GM18520 (cell line): Measurements from ENCODE around the gene STAT3.
"Not testable (repeated sequence)": the region's sequence is repeated elsewhere in the genome, so short reads cannot be mapped to it uniquely, and the experiment has no call there.

ENCODE experiments used
- ATAC-seq: cut with Tn5 transposase; IDR thresholded peaks from one replicate; pipeline ENCODE4 v1.9.1; 2021; ENCODE audit not compliant: unreplicated experiment

The STAT3 gene

DNA sequence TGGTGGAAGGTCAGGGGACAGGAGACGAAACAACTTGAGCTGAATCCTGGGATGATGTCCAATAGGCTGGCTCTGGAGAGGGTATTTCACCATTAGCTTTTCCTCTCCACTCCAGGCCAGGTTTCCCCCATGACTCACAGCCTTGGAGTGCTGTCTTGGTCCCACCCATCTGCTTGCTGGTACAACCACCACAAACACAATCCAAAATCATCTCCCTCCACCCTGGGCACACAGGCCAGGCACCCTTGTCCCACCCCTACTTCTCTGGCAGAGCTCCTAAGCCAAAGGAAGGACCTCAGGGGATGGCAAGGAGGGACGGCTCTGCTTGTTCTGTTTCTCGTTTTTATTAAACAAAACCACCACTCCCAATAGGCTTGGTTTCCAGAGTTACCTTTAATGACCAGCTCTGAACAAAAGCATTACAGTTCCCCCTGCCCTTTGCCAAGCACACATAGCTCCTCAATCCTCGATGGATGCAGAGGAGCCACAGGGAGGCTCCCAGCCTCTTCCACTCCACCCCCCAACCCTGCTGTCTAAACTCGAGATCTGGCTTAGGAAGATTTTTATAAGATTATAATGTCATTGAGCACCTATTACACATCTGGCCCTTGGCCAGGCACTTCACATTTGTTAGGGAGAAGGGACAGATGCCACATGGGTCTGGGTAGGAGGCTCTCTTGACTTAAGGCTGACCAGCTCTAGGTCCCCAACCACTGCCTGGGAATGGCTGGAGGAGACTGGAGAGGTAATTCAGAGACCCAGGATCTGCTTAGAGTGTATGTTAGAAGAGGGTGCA lies 21.5 kb upstream of the STAT3 start:
- no peak for ATAC-seq

- no peak for ATAC-seq
These were observed 19.8 kb upstream of the STAT3 start for GRCh38 chr17:42408061-42408460.

GRCh38 chr17:42407289-42407836 lies 19.1 kb upstream of the STAT3 start:
- no peak for ATAC-seq

GRCh38 chr17:42406615-42407288 lies 18.5 kb upstream of the STAT3 start:
- ATAC-seq: no peak

GRCh38 chr17:42405963-42406495 lies 17.8 kb upstream of the STAT3 start:
- no peak for ATAC-seq

DNA sequence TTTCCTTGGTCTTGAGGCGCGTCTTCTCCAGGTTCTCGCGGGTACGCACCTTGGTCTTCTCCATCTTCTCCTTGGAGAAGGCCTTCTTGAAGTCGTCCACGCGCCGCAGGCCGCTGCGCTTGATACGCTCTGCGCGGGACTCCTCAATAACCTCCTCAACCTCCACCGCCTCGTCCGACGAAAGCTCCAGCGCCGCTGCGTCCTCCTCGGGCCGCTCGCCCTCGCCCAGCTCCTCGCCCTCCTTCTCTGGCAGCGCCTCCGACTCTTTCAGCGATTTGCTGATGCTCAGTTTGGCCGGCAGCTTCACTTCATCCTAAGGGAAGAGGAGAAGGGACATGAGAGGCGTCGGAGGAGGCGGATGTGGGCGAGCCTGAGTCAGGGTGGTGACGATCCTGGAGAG lies 16.8 kb upstream of the STAT3 start:
- no peak for ATAC-seq

GRCh38 chr17:42404326-42405055 lies 16.2 kb upstream of the STAT3 start:
- no peak for ATAC-seq

DNA sequence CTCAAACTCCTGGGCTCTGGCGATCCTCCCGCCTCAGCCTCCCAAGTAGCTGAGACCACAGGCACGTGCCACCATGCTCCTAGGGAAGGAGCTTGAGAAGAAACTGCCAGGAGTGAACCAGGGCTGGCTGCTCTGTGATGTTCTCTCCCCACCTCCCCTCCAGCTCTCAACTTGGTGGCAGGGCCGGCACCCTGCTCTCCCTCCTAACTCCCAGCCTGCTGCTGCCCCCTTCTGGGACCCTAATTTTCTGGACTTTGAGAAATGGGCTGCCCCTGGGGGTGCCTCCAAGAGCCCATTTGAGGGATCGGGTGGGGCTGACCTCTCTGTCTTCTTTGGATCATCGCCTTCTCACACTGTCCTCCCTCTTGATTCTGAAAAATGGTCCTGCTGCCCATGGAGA lies 14.9 kb upstream of the STAT3 start:
- ATAC-seq: no peak

- ATAC-seq: no peak
These were observed 13.9 kb upstream of the STAT3 start for GRCh38 chr17:42402117-42402516.

DNA sequence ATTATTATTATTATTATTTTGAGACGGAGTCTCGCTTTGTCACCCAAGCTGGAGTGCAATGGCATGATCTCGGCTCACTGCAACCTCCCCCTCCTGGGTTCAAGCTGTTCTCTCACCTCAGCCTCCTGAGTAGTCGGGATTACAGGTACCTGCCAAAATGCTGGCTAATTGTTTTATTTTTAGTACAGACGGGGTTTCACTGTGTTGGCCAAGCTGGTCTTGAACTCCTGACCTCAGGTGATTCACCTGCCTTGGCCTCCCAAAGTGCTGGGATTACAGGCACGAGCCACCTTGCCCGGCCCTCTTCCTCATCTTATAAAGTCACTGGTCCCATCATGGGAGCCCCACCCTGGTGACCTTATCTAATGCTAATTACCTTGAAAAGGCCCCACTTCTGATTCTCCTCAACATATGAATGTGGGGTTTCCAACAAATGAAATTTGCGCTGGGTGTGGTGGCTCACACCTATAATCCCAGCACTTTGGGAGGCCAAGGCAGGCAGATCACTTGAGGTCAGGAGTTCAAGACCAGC lies 12.7 kb upstream of the STAT3 start:
- ATAC-seq: not testable (repeated sequence)

- ATAC-seq: no peak
These were observed 12.0 kb upstream of the STAT3 start for GRCh38 chr17:42399948-42400843.

DNA sequence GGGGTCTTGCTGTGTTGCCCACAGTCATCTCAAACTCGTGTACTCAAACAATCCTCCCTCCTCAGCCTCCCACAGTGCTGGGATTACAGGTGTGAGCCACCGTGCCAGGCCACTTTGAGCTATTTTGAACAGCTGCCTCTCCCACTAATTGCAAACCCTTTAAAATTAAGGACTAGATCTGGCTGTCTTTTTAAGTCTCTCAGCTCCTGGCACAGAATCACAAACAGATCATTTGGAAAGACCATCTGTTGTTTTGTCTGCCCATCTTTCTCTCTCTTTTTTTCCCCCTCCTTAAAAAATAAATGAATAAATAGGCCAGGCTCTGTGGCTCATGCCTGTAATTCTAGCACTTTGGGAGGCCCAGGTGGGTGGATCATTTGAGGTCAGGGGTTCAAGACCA lies 10.9 kb upstream of the STAT3 start:
- ATAC-seq: no peak

DNA sequence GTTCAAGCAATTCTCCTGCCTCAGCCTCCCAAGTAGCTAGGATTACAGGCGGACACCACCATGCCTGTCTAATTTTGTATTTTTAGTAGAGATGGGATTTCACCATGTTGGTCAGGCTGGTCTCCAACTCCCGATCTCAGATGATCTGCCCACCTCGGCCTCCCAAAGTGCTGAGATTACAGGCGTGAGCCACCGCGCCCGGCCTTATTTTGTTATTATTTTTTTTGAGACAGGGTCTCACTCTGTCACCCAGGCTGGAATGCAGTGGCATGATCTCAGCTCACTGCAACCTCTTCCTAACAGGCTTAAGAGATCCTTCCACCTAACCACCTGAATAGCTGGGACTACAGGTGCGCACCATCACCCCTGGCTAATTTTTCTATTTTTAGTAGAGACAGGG lies 7.4 kb upstream of the STAT3 start:
- not testable (repeated sequence) for ATAC-seq

GRCh38 chr17:42394838-42395237 lies 6.6 kb upstream of the STAT3 start:
- ATAC-seq: no peak

DNA sequence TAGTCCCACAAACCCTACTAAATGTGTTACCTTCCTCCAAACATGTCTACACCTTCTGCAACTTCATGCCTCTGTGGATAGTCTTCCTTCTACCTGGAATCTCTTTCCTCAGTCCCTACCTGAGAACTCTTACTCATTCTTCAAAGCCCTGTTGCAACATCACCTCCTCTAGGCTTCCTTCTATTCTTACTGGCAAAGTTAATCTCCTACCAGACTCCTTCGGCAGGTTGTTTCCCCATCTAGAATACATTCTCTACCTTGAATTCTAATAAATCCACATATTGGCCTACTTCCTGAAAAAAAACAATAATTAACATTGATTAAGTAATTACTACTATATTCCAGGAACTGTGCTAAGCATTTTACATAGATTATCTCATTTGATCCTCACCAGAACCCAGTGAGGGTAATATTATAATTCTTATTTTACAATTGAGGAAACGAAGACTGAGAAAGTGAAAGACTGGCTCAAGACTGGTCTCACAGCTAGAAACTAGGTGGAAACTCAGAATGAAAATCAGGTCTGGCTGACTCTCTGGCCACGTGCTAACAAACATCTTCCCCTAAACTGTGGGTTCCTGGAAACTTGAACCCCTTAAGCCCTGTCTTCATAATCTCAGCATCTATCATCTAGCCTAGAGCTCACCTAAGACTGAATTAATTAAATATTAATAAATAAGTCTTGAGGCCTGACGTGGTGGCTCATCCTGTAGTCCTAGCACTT lies 4.6 kb upstream of the STAT3 start:
- ATAC-seq: no peak

DNA sequence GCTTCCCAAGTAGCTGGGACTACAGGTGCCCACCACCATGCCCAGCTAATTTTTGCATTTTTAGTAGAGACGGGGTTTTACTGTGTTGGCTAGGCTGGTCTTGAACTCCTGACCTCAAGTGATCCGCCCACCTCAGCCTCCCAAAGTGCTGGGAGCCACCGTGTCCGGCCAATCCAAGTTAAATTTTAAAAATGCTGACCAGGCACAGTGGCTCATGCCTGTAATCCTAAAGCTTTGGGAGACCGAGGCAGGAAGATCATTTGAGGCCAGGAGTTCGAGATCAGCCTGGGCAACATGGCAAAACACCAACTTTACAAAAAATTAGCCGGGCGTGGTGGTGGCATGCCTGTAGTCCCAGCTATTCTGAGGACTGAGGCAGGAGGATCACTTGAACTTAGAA lies 3.2 kb upstream of the STAT3 start:
- not testable (repeated sequence) for ATAC-seq

DNA sequence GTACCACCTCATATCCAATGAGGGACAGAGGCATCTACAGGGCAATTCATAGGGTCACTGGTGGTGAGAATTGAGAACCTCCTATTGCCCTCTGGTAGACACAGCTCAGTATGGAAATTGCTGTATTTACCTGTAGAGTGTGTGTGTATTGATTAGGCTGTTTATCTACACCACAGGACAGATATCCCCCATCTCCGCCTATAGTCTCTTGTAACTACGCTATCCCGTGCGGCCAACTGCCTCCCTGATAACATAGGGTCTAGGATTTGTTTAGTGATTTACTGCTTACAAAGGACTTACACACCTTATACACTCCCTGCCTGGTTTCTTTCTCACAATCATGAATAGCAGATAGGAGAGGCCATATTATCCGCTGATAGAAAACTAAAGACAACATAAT lies 1.7 kb upstream of the STAT3 start:
- no peak for ATAC-seq

- ATAC-seq: no peak
These were observed 834 bp upstream of the STAT3 start for GRCh38 chr17:42389135-42389417.

GRCh38 chr17:42387661-42388380 lies 421 bp downstream of the STAT3 start:
- no peak for ATAC-seq
